H7 (cell line): ENCODE results near the gene UBE3C. TPM values are rescaled to one million over a fixed set of nuclear protein-coding genes. Genes with fewer than 3 reads are reported as not detected.
"Not testable (repeated sequence)": the region's sequence is repeated elsewhere in the genome, so short reads cannot be mapped to it uniquely, and the experiment has no call there.

Source experiments
- DNase-seq: peaks from one replicate; pipeline ENCODE4 v3.0.0; 2012
- H3K27me3 ChIP-seq: 2 replicates; pipeline ENCODE4 v1.6.0; 2011; ENCODE audit warnings: mild to moderate bottlenecking, low read length; ENCODE audit not compliant: control insufficient read depth, insufficient read depth
- H3K36me3 ChIP-seq: replicated peaks from 2 replicates; pipeline ENCODE4 v1.5.1; 2011; ENCODE audit warnings: low read length; ENCODE audit not compliant: control insufficient read depth, insufficient read depth
- H3K4me3 ChIP-seq: 2 replicates; pipeline ENCODE4 v1.5.1; 2011; ENCODE audit warnings: low read depth, mild to moderate bottlenecking, control low read depth, low read length, moderate library complexity; ENCODE audit not compliant: insufficient read depth
- total RNA-seq: library from RNA; depleted of rRNA; stranded (reverse); fragments of >200 nt; shearing (Covaris generic); gene quantifications from 2 replicates; pipeline ENCODE4 v1.2.3, GENCODE V29; 2014; rRNA removed

Gene UBE3C
- 69.0 and 94.0 TPM in 2 replicates for total RNA-seq

DNA sequence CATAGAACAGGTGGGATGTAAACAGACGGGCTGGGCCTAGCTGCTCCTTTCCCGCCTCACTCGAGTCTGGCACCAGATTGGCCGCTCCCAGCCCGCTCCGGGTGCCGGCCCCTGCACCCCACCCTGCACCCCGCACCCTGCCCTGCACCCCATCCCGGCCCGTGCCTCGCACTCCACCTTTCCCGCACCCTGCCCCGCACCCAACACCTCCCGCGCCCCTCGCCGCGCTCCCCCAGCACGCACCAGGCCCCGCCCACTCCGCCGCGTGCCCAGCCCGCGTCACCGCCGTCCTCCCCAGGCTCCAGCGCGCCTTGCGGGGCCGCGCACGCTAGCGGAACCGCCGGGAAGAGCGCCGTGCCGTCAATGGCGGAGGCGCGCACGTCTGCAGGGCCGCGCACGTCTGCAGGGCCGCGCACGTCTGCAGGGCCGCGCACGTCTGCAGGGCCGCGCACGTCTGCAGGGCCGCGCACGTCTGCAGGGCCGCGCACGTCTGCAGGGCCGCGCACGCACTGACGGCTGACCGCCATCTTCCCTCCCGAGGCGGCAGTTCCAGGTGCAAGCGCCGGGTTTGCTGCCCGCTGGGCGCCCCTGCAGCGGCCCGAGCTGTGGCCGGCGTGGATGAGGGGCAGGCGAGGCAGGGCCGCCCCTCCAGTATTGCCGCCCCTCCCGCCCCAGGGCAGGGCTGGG, at the start of gene UBE3C:
Gene UBE3C, plus strand, starts transcription at position 503 of the 687 bp plus-strand sequence. CDS start 347 bp downstream, outside the sequence.
- Histone ChIP-seq H3K27me3 (no peaks in the 10 kb centered on the region), H3K4me3 (peak within 1 kb of the TSS; percentile 91), H3K36me3 (peaks cover 12% of the 10 kb centered on the region)
- peak; percentile 99 for DNase-seq

DNA sequence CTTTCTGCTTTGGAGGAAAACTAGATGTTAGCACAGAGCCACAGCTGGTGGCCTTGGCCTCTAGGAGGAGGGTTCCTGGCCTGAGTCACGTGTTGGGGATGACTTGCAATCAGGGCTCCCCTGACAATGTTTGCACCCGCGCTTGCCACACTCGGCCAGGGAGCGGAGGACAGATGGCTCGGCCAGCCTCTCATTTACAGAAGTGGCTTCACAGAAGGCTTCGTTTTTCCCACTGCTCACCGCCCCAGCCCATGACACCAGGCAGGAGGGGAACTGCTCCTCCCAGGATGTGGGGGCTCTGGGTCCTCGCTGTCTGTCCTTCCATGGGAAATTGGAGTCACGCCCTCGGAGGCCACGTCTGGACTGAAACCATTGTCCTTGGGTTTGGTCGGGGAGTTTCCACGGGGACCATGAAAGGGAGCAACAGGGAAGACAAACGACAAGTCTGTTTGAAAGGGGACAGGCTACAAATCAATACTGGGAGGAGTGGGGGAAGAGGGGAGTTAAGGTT, 49.6 kb upstream of the UBE3C start:
- Histone ChIP-seq H3K36me3 (no peaks in the 10 kb centered on the region), H3K4me3 (no peak overlapping the region), H3K27me3 (no peaks in the 10 kb centered on the region)
- DNase-seq: no peak

DNA sequence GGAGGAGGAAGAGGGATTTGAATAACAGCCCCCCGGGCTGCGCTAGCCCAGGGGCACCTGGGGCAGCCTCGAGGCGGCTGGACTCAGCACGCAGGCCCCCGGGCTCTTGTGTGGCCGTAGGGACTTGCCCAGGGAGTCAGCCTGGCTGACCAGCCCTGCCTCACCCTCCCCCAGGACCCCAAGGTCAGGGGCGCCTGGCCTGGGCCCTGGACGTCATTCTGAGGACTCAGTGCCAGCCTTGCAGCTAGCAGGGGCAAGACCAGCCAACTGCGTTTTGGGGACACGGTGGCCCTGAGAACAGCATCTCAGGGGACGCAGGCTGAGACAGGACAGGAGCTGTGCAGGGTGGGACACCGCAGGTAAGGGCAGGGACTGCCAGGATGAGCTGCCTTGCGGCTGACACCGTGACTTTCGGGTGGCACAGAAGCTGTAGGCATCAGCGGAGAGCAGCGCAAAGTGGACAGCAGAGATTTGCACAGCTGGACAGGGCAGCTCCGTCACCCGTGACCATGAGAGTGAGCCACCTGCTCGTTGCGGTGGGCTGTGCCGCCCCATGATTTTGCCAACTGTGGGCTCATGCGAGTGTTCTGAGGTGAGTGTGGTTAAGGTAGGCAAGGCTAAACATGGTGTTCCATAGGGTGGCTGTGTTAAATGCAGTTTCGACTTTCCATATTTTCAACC, 48.1 kb upstream of the UBE3C start:
- Histone ChIP-seq H3K36me3 (no peaks in the 10 kb centered on the region), H3K4me3 (no peak overlapping the region), H3K27me3 (no peaks in the 10 kb centered on the region)
- DNase-seq: no peak

GRCh38 chr7:157096286-157097055, 42.3 kb upstream of the UBE3C start:
- Histone ChIP-seq H3K4me3 (no peak overlapping the region), H3K27me3 (no peaks in the 10 kb centered on the region), H3K36me3 (no peaks in the 10 kb centered on the region)
- DNase-seq: no peak

DNA sequence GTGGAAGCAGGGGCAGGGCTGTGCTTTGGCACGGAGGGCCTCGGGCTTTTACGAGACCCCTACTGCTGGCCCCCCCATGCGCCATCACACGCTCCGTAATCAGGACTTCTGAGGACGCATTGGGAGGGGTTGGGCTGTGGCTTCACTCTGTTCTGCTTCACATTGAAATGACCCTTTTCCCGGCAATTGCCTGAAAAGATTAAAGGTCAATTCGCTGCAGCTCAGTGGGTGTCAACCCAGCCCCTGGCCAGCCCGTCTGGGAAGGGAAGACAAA, 41.7 kb upstream of the UBE3C start:
- H3K4me3 ChIP-seq: no peak overlapping the region
- no peaks in the 10 kb centered on the region for H3K36me3 ChIP-seq
- H3K27me3 ChIP-seq: no peaks in the 10 kb centered on the region
- no peak for DNase-seq

DNA sequence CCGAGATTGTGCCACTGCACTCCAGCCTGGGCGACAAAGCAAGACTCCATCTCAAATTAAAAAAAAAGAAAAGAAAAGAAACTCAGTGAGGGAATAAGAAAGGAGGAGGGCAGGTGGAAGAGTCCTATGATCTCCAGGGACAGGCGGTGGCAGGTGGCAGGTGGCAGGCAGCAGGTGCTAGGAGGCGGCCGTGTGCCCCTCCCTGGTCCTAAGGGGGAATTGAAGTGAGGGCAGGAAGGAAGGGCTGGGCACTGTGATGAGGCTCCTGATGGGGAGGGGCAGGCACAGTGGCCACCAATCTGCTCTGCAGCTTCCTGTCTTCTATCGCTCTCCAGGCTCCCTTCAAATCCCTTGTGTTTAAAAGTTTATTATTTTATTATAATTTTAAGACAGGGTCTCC, 41.2 kb upstream of the UBE3C start:
- Histone ChIP-seq H3K36me3 (no peaks in the 10 kb centered on the region), H3K4me3 (no peak overlapping the region), H3K27me3 (no peaks in the 10 kb centered on the region)
- DNase-seq: no peak

DNA sequence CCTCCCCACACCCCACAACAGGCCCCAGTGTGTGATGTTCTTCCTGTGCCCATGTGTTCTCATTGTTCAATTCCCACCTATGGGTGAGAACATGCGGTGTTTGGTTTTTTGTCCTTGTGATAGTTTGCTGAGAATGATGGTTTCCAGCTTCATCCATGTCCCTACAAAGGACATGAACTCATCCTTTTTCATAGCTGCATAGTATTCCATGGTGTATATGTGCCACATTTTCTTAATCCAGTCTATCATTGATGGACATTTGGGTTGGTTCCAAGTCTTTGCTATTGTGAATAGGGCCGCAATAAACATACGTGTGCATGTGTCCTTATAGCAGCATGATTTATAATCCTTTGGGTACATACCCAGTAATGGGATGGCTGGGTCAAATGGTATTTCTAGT, 38.7 kb upstream of the UBE3C start:
- DNase-seq, H3K36me3 ChIP-seq, H3K27me3 ChIP-seq: not testable (repeated sequence)

DNA sequence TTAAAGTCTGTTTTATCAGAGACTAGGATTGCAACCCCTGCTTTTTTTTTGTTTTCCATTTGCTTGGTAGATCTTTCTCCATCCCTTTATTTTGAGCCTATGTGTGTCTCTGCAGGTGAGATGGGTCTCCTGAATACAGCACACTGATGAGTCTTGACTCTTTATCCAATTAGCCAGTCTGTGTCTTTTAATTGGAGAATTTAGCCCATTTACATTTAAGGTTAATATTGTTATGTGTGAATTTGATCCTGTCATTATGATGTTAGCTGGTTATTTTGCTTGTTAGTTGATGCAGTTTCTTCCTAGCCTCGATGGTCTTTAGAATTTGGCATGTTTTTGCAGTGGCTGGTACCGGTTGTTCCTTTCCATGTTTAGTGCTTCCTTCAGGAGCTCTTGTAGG, 35.1 kb upstream of the UBE3C start:
- H3K4me3 ChIP-seq, H3K27me3 ChIP-seq, DNase-seq, H3K36me3 ChIP-seq: not testable (repeated sequence)

More for the DNA sequence above, 38.7 kb upstream of the UBE3C start:
- not testable (repeated sequence) for H3K4me3 ChIP-seq

DNA sequence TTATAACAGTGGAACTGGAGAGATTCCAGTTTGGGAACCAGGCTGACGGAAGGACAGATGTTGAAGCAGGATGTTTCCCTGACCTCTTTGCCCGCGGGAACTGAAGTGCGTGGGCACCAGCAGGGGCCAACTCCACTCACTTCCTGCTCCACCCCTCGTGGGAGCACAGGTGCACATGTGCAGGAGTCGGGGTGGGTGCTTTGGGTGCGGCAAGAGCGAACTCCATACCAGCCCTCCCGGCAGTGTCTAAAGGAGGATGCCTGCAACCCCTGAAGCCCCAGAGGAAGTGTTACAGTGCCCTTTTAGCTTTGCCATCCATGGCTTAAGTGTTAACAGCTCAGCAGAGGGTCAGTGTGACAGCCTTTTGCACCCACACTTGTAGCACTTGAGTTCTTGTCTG, 27.4 kb upstream of the UBE3C start:
- DNase-seq: no peak
- H3K4me3 ChIP-seq: no peak overlapping the region
- no peaks in the 10 kb centered on the region for H3K27me3 ChIP-seq
- no peaks in the 10 kb centered on the region for H3K36me3 ChIP-seq

- no peaks in the 10 kb centered on the region for H3K27me3 ChIP-seq
- no peak for DNase-seq
- no peak overlapping the region for H3K4me3 ChIP-seq
- H3K36me3 ChIP-seq: no peaks in the 10 kb centered on the region
Measured at GRCh38 chr7:157112706-157113105, 26.0 kb upstream of the UBE3C start.

- no peaks in the 10 kb centered on the region for H3K36me3 ChIP-seq
- no peak for DNase-seq
- no peak overlapping the region for H3K4me3 ChIP-seq
- no peaks in the 10 kb centered on the region for H3K27me3 ChIP-seq
Measured at GRCh38 chr7:157113607-157114006, 25.1 kb upstream of the UBE3C start.

- Histone ChIP-seq H3K4me3 (no peak overlapping the region), H3K36me3 (no peaks in the 10 kb centered on the region)
- DNase-seq: no peak
Measured at GRCh38 chr7:157116762-157117161, 22.0 kb upstream of the UBE3C start.

DNA sequence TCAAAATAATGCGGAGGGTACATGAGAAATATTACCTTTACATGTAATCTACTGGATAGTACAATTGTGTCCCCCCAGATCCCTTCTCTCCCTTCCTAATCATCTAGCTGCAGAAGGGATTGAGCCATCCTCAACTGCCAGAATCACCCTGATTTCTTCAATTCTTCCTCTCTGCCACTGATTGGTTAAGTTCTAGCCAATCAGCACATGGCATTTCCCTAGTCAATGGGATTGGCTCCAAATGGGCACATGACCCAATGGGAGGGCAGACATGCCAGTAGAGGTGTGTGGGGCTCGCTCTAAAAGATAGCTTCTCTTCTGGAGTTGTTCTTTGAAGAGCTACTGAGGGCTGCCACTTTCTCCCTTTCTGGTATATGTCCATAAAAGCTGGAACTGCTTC, 20.9 kb upstream of the UBE3C start:
- no peak overlapping the region for H3K4me3 ChIP-seq
- H3K27me3 ChIP-seq: no peaks in the 10 kb centered on the region
- H3K36me3 ChIP-seq: no peaks in the 10 kb centered on the region
- no peak for DNase-seq

More at GRCh38 chr7:157116762-157117161, 22.0 kb upstream of the UBE3C start:
- H3K27me3 ChIP-seq: no peaks in the 10 kb centered on the region

DNA sequence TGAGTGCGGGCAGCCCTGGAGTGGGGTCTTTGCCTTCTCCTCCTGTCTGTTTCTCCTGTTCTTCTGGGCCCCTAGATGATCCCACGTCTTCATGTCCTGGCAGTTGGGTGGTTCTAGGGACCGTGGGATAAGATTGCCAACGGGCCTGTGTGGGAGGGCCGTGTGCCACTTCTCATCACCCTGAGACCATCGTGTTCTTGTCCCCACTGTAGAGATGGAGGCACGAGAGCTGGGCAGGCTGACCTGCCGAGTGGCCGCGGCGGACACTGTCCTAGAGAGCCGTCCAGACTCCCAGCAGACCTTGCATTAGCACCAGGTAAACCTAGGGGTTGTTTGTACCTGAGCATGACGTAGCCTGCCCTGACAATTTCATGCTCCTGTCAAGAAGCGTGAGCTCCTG, 18.5 kb upstream of the UBE3C start:
- Histone ChIP-seq H3K4me3 (no peak overlapping the region), H3K27me3 (no peaks in the 10 kb centered on the region), H3K36me3 (no peaks in the 10 kb centered on the region)

DNA sequence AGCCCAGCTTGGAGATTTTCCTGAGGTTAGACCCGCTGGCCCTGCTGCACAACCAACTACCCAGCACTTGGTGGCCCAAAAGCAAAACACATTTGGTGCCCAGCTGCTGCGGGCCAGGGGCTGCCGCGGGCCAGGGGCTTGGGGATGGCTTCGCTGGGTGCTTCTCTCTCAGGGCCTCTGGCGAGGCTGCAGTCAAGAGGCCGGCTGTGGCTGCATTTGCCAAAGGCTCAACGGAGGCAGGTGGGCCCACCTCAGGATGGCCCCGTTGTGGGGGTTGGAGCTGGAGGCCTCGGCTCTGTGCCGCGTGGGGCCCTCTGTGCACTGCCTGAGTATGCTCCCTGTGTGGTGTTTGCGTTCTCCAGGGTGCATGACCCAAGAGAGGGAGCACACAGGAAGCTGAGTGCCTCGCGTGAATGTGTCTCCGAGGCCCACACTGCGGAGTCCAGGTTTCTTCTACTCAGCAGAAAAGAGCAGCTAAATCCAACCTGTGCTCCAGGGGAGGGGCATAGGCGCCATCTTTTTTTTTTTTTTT, 17.5 kb upstream of the UBE3C start:
- Histone ChIP-seq H3K4me3 (no peak overlapping the region), H3K36me3 (no peaks in the 10 kb centered on the region), H3K27me3 (no peaks in the 10 kb centered on the region)
- DNase-seq: no peak

More for the DNA sequence above, 18.5 kb upstream of the UBE3C start:
- no peak for DNase-seq
